HEK293T (cell line): Measurements from ENCODE around the gene EPC1.

Experiments used
- ARNT ChIP-seq: fragments of 450-650 bp; IDR thresholded peaks from 2 replicates; pipeline ENCODE4 v1.6.1; 2017; ENCODE audit warnings: mild to moderate bottlenecking
- BHLHE40 ChIP-seq: fragments of 450-650 bp; IDR thresholded peaks from 2 replicates; pipeline ENCODE4 v1.6.1; 2016; ENCODE audit warnings: mild to moderate bottlenecking, moderate library complexity, borderline replicate concordance
- FOXA1 ChIP-seq: fragments of 450-650 bp; IDR thresholded peaks from 2 replicates; pipeline ENCODE4 v1.6.1; 2016; ENCODE audit warnings: mild to moderate bottlenecking
- LEF1 ChIP-seq: fragments of 450-650 bp; IDR thresholded peaks from 2 replicates; pipeline ENCODE4 v1.6.1; 2017; ENCODE audit warnings: mild to moderate bottlenecking, borderline replicate concordance
- NFRKB ChIP-seq: fragments of 450-650 bp; IDR thresholded peaks from 2 replicates; pipeline ENCODE4 v1.6.1; 2016; ENCODE audit warnings: mild to moderate bottlenecking, moderate library complexity
- SP1 ChIP-seq: fragments of 450-650 bp; IDR thresholded peaks from 2 replicates; pipeline ENCODE4 v1.6.1; 2017

DNA sequence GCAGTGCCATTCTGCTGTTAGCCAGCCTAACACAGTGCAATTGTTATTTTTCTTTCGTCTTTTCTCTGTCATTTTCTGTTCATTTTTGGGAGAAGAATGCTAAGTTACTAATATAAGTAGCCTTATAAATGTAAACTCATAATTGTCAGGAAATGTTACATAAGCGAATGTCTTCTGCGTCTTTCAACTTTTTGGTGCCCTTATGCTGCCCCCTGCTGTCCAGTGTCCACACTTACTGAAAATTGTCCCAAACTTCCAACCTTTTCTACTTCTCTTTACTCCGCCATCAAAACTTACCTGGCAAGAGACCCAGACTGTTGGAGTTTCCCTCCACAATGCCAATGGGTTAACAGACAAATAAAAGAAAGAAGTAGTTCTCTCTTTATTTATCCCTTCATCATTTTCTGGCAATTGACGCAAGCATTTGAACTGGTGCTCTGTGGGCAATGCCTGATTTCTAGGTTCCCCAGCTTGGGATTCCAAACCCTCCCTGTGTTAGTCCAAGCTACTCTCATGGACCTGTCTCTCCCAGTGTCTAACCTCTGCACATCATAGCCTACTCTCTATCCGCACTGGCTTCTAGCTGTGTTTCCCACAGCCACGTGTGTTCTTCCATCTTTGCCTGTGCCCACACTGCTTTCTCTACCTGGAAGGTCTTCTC lies 21.0 kb upstream of the EPC1 start:
- TF ChIP-seq ARNT (no peak), BHLHE40 (no peak), NFRKB (no peak), FOXA1 (no peak), LEF1 (no peak), SP1 (no peak)
